ENCODE data around the gene PPP2R5A. TPM values are rescaled to one million over a fixed set of nuclear protein-coding genes. Genes with fewer than 3 reads are reported as not detected.

The PPP2R5A gene
- polyA plus RNA-seq, 1 of the 3 experiments (the other 2 are of a cell fraction), result 5.4 TPM

GRCh38 chr1:212313616-212314015 lies 28.4 kb downstream of the PPP2R5A start:
- H3K9me3 ChIP-seq, result no peaks in the 10 kb centered on the region; the same call in none of the 2 replicates
- peaks cover 0 to 13% of the 10 kb centered on the region in 2 experiments for H3K36me3 ChIP-seq (replicated peaks in 1 of 2; ENCODE audit: control insufficient read depth in 1 of 2, insufficient read depth in 2 of 2, low read length in 1 of 2)
- no peaks in the 10 kb centered on the region for H3K27me3 ChIP-seq (ENCODE audit: insufficient read depth)
- H2AFZ ChIP-seq (ENCODE audit: low read depth), result no peak overlapping the region
- DNase-seq, result no peak
- WGBS (ENCODE audit: low lambda C conversion rate), result 52% methylated on average over 2 of the region's 2 CpGs
- H3K79me2 ChIP-seq (ENCODE audit: insufficient read depth), result peaks cover 11% of the 10 kb centered on the region
- H3K9ac ChIP-seq, result no peak overlapping the region
- H3F3A ChIP-seq (replicated peaks; ENCODE audit: insufficient read depth), result no peaks in the 10 kb centered on the region
- H3K27ac ChIP-seq (ENCODE audit: low read depth in 2 of 2, low read length in 1 of 2), result peak overlapping the region in 1 of 2 experiments; percentile 17; a peak in 1 of 4 replicates
- no peak overlapping the region for H3K4me2 ChIP-seq
- no peaks in the 10 kb centered on the region; a peak in 1 of 4 replicates for H3K4me1 ChIP-seq (ENCODE audit: control insufficient read depth in 1 of 2, insufficient read depth in 2 of 2, low read depth in 1 of 2, low read length in 1 of 2)
- no peak overlapping the region for H3K4me3 ChIP-seq (ENCODE audit: low read depth in 2 of 2, low read length in 1 of 2)
- no peaks in the 10 kb centered on the region for H3K9me2 ChIP-seq
- H4K20me1 ChIP-seq (ENCODE audit: insufficient read depth), result no peaks in the 10 kb centered on the region
- TF ChIP-seq TCF12 (IDR thresholded peaks at IDR 0.05) (peak; percentile 74), MAX (IDR thresholded peaks at IDR 0.05; ENCODE audit: low read depth) (no peak)
- ChIA-PET CTCF (interaction anchor here (1.1 to 1.2 kb wide), 2 partner anchors 14 to 278 kb away, joined by 3 to 4 read pairs; partner anchors contain the start of genes DTL and INTS7), POLR2A (no interaction called here)

DNA sequence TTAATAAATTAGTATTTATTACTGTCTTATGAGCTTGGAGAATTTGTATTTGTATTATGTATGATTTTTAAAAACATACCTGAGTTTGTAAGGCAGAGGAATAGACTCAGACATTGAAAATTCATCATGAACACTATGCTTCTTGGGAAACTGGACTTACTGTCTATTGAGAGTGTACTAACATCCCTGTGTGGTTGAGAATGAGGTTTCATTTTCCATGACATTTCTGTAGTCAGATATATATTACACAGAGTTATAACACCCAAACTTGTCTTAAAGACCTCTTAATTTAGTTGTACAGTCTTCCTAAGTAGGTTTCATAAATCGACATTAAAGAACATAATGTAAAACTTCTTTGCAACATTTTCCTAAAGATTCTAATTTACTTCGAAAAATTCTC lies 30.0 kb downstream of the PPP2R5A start:
- no peak overlapping the region for H2AFZ ChIP-seq (ENCODE audit: low read depth)
- no peaks in the 10 kb centered on the region; the same call in none of the 2 replicates for H3K9me3 ChIP-seq
- DNase-seq, result no peak
- peaks cover 11% of the 10 kb centered on the region for H3K79me2 ChIP-seq (ENCODE audit: insufficient read depth)
- no peaks in the 10 kb centered on the region for H4K20me1 ChIP-seq (ENCODE audit: insufficient read depth)
- no peaks in the 10 kb centered on the region for H3F3A ChIP-seq (replicated peaks; ENCODE audit: insufficient read depth)
- no peak overlapping the region for H3K27ac ChIP-seq (ENCODE audit: low read depth in 2 of 2, low read length in 1 of 2)
- no peaks in the 10 kb centered on the region for H3K27me3 ChIP-seq (ENCODE audit: insufficient read depth)
- ChIA-PET POLR2A (no interaction called here), CTCF (interaction anchor here (1.0 kb wide), 1 partner anchor 141 kb away, joined by 4 read pairs; no protein-coding TSS in a partner anchor)
- H3K36me3 ChIP-seq (replicated peaks in 1 of 2; ENCODE audit: control insufficient read depth in 1 of 2, insufficient read depth in 2 of 2, low read length in 1 of 2), result peaks cover 0 to 5% of the 10 kb centered on the region in 2 experiments
- no peaks in the 10 kb centered on the region; a peak in 1 of 4 replicates for H3K4me1 ChIP-seq (ENCODE audit: control insufficient read depth in 1 of 2, insufficient read depth in 2 of 2, low read depth in 1 of 2, low read length in 1 of 2)
- WGBS (ENCODE audit: low lambda C conversion rate), result 91% methylated on average over 2 of the region's 2 CpGs
- H3K9me2 ChIP-seq, result no peaks in the 10 kb centered on the region
- no peak overlapping the region for H3K4me3 ChIP-seq (ENCODE audit: low read depth in 2 of 2, low read length in 1 of 2)
- no peak overlapping the region for H3K9ac ChIP-seq
- TF ChIP-seq YY1 (IDR thresholded peaks at IDR 0.05; ENCODE audit: low read depth), result no peak
- no peak for TF ChIP-seq JUND (IDR thresholded peaks at IDR 0.05)
- no peak for TF ChIP-seq NFIC (IDR thresholded peaks at IDR 0.05; ENCODE audit: borderline replicate concordance)
- no peak for TF ChIP-seq SMC3 (IDR thresholded peaks at IDR 0.05; ENCODE audit: low read depth, low read length)
- no peak overlapping the region for H3K4me2 ChIP-seq

DNA sequence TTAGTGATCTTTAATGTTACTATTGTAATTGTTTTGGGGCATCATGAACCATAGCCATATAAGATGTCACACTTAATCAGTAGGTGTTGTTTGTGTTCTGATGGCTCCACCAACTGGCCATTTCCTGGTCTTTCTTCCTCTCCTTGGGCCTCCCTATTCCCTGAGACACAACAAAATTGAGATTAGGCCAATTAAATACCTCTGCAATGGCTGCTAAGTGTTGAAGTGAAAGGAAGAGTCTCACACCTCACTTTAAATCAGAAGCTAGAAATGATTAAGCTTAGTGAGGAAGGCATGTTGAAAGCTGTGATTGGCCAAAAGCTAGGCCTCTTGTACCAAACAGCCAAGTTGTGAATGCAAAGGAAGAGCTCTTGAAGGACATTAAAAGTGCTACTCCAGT lies 30.7 kb downstream of the PPP2R5A start:
- no peak overlapping the region for H3K4me3 ChIP-seq (ENCODE audit: low read depth in 2 of 2, low read length in 1 of 2)
- no peaks in the 10 kb centered on the region for H4K20me1 ChIP-seq (ENCODE audit: insufficient read depth)
- H3K27me3 ChIP-seq (ENCODE audit: insufficient read depth), result no peaks in the 10 kb centered on the region
- no peak for DNase-seq
- H3K9me2 ChIP-seq, result no peaks in the 10 kb centered on the region
- peaks cover 11% of the 10 kb centered on the region for H3K79me2 ChIP-seq (ENCODE audit: insufficient read depth)
- no peak overlapping the region for H3K27ac ChIP-seq (ENCODE audit: low read depth in 2 of 2, low read length in 1 of 2)
- H3F3A ChIP-seq (replicated peaks; ENCODE audit: insufficient read depth), result no peaks in the 10 kb centered on the region
- H2AFZ ChIP-seq (ENCODE audit: low read depth), result no peak overlapping the region
- H3K4me2 ChIP-seq, result no peak overlapping the region
- TF ChIP-seq, protein P1, sequence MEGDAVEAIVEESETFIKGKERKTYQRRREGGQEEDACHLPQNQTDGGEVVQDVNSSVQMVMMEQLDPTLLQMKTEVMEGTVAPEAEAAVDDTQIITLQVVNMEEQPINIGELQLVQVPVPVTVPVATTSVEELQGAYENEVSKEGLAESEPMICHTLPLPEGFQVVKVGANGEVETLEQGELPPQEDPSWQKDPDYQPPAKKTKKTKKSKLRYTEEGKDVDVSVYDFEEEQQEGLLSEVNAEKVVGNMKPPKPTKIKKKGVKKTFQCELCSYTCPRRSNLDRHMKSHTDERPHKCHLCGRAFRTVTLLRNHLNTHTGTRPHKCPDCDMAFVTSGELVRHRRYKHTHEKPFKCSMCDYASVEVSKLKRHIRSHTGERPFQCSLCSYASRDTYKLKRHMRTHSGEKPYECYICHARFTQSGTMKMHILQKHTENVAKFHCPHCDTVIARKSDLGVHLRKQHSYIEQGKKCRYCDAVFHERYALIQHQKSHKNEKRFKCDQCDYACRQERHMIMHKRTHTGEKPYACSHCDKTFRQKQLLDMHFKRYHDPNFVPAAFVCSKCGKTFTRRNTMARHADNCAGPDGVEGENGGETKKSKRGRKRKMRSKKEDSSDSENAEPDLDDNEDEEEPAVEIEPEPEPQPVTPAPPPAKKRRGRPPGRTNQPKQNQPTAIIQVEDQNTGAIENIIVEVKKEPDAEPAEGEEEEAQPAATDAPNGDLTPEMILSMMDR (IDR thresholded peaks at IDR 0.05), result peak; percentile 44; the same call in 1 of the 2 replicates
- TF ChIP-seq SMC3 (IDR thresholded peaks at IDR 0.05; ENCODE audit: low read depth, low read length), result peak; percentile 23; the same call in 1 of the 2 replicates
- TF ChIP-seq, protein P2, sequence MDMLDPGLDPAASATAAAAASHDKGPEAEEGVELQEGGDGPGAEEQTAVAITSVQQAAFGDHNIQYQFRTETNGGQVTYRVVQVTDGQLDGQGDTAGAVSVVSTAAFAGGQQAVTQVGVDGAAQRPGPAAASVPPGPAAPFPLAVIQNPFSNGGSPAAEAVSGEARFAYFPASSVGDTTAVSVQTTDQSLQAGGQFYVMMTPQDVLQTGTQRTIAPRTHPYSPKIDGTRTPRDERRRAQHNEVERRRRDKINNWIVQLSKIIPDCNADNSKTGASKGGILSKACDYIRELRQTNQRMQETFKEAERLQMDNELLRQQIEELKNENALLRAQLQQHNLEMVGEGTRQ (IDR thresholded peaks at IDR 0.05; ENCODE audit: borderline replicate concordance, low read depth, low read length), result no peak
- TF ChIP-seq EZH2phosphoT487 (IDR thresholded peaks at IDR 0.05; ENCODE audit: borderline replicate concordance, low read depth), result no peak
- no peak for TF ChIP-seq FOXM1 (IDR thresholded peaks at IDR 0.05; ENCODE audit: low read depth)
- TF ChIP-seq RAD21 (IDR thresholded peaks at IDR 0.05; ENCODE audit: low read length), result peak; percentile 49
- TF ChIP-seq MAX (IDR thresholded peaks at IDR 0.05; ENCODE audit: low read depth), result no peak
- no peaks in the 10 kb centered on the region; the same call in none of the 2 replicates for H3K9me3 ChIP-seq
- H3K36me3 ChIP-seq (replicated peaks in 1 of 2; ENCODE audit: control insufficient read depth in 1 of 2, insufficient read depth in 2 of 2, low read length in 1 of 2), result peaks cover 0 to 5% of the 10 kb centered on the region in 2 experiments
- ChIA-PET CTCF (interaction anchor here (0.5 to 1.0 kb wide), 4 partner anchors 24 to 316 kb away, joined by 3 to 4 read pairs (median 3); no protein-coding TSS in a partner anchor), POLR2A (no interaction called here)
- H3K4me1 ChIP-seq (ENCODE audit: control insufficient read depth in 1 of 2, insufficient read depth in 2 of 2, low read depth in 1 of 2, low read length in 1 of 2), result no peaks in the 10 kb centered on the region; a peak in 1 of 4 replicates
- H3K9ac ChIP-seq, result no peak overlapping the region
